HUES64 (cell line): ENCODE results near the gene POU2F3.

Source experiments
- H3K27ac ChIP-seq: 2 replicates; pipeline ENCODE4 v1.7.0; 2013; ENCODE audit warnings: low read depth, low read length, inconsistent platforms
- H3K27me3 ChIP-seq: 2 replicates; pipeline ENCODE4 v1.6.1; 2013; ENCODE audit warnings: mild to moderate bottlenecking, low read length; ENCODE audit not compliant: insufficient read depth
- H3K36me3 ChIP-seq: 2 replicates; pipeline ENCODE4 v1.6.1; 2013; ENCODE audit warnings: mild to moderate bottlenecking, low read length; ENCODE audit not compliant: insufficient read depth
- H3K4me1 ChIP-seq: 2 replicates; pipeline ENCODE4 v1.6.1; 2013; ENCODE audit warnings: mild to moderate bottlenecking, low read length, moderate library complexity; ENCODE audit not compliant: insufficient read depth
- H3K4me3 ChIP-seq: 2 replicates; pipeline ENCODE4 v1.5.1; 2013; ENCODE audit warnings: mild to moderate bottlenecking, low read length, moderate library complexity
- H3K9ac ChIP-seq: 2 replicates; pipeline ENCODE4 v1.6.1; 2013; ENCODE audit warnings: mild to moderate bottlenecking, low read depth, low read length
- H3K9me3 ChIP-seq: 2 replicates; pipeline ENCODE4 v1.6.1; 2013; ENCODE audit warnings: low read depth, low read length; ENCODE audit not compliant: insufficient read depth
- WGBS: fragments of 150-250, 120-280 bp; methylation state at CpG from one replicate; pipeline ENCODE4 v1.1.7; 2013; ENCODE audit warnings: missing lambda C conversion rate; 5-methylcytosine and 5-hydroxymethylcytosine counted together

POU2F3 gene

GRCh38 chr11:120256779-120257178 is 16.8 kb downstream of the POU2F3 start:
- Histone ChIP-seq H3K27me3 (peaks cover 9% of the 10 kb centered on the region), H3K4me3 (no peak overlapping the region), H3K9ac (no peak overlapping the region), H3K9me3 (no peaks in the 10 kb centered on the region), H3K4me1 (peaks cover 28% of the 10 kb centered on the region), H3K27ac (no peak overlapping the region), H3K36me3 (no peaks in the 10 kb centered on the region)
- 100% methylated on average over 1 of the region's 2 CpGs for WGBS

GRCh38 chr11:120257346-120257745 is 17.4 kb downstream of the POU2F3 start:
- 91% methylated on average over 9 of the region's 9 CpGs for WGBS
- Histone ChIP-seq H3K4me3 (no peak overlapping the region), H3K9ac (no peak overlapping the region), H3K27ac (no peak overlapping the region), H3K9me3 (no peaks in the 10 kb centered on the region), H3K27me3 (peaks cover 9% of the 10 kb centered on the region), H3K36me3 (no peaks in the 10 kb centered on the region), H3K4me1 (peaks cover 29% of the 10 kb centered on the region)

- no peaks in the 10 kb centered on the region for H3K36me3 ChIP-seq
- peaks cover 29% of the 10 kb centered on the region for H3K4me1 ChIP-seq
- no peak overlapping the region for H3K9ac ChIP-seq
- no peak overlapping the region for H3K4me3 ChIP-seq
- WGBS, result 89% methylated on average over 3 of the region's 3 CpGs
- no peaks in the 10 kb centered on the region for H3K9me3 ChIP-seq
- H3K27ac ChIP-seq, result no peak overlapping the region
- H3K27me3 ChIP-seq, result peaks cover 9% of the 10 kb centered on the region
These were observed 18.7 kb downstream of the POU2F3 start for GRCh38 chr11:120258661-120259060.

- 94% methylated on average over 3 of the region's 3 CpGs for WGBS
- Histone ChIP-seq H3K4me3 (no peak overlapping the region), H3K9ac (no peak overlapping the region), H3K9me3 (no peaks in the 10 kb centered on the region), H3K4me1 (peaks cover 27% of the 10 kb centered on the region), H3K27ac (no peak overlapping the region), H3K27me3 (peaks cover 9% of the 10 kb centered on the region), H3K36me3 (no peaks in the 10 kb centered on the region)
These were observed 19.3 kb downstream of the POU2F3 start for GRCh38 chr11:120259241-120259640.

- no peaks in the 10 kb centered on the region for H3K36me3 ChIP-seq
- H3K4me3 ChIP-seq, result no peak overlapping the region
- no peaks in the 10 kb centered on the region for H3K9me3 ChIP-seq
- no peak overlapping the region for H3K27ac ChIP-seq
- peaks cover 19% of the 10 kb centered on the region for H3K4me1 ChIP-seq
- H3K9ac ChIP-seq, result no peak overlapping the region
- peaks cover 9% of the 10 kb centered on the region for H3K27me3 ChIP-seq
- 77% methylated on average over 7 of the region's 7 CpGs for WGBS
These were observed 20.1 kb downstream of the POU2F3 start for GRCh38 chr11:120259988-120260565.

- peaks cover 20% of the 10 kb centered on the region for H3K4me1 ChIP-seq
- H3K27ac ChIP-seq, result no peak overlapping the region
- H3K9me3 ChIP-seq, result no peaks in the 10 kb centered on the region
- H3K4me3 ChIP-seq, result no peak overlapping the region
- H3K36me3 ChIP-seq, result no peaks in the 10 kb centered on the region
- peaks cover 7% of the 10 kb centered on the region for H3K27me3 ChIP-seq
- no peak overlapping the region for H3K9ac ChIP-seq
- 93% methylated on average over 7 of the region's 7 CpGs for WGBS
These were observed 20.7 kb downstream of the POU2F3 start for GRCh38 chr11:120260616-120261015.

GRCh38 chr11:120261321-120261720 is 21.4 kb downstream of the POU2F3 start:
- no peaks in the 10 kb centered on the region; the same call in 1 of the 2 replicates for H3K27me3 ChIP-seq
- no peak overlapping the region for H3K9ac ChIP-seq
- no peaks in the 10 kb centered on the region for H3K36me3 ChIP-seq
- H3K27ac ChIP-seq, result no peak overlapping the region
- H3K4me1 ChIP-seq, result peaks cover 17% of the 10 kb centered on the region
- no peaks in the 10 kb centered on the region for H3K9me3 ChIP-seq
- no peak overlapping the region for H3K4me3 ChIP-seq

GRCh38 chr11:120261931-120262330 is 22.0 kb downstream of the POU2F3 start:
- Histone ChIP-seq H3K4me3 (no peak overlapping the region), H3K9me3 (no peaks in the 10 kb centered on the region), H3K27ac (no peak overlapping the region), H3K4me1 (peaks cover 15% of the 10 kb centered on the region), H3K9ac (no peak overlapping the region), H3K36me3 (no peaks in the 10 kb centered on the region), H3K27me3 (no peaks in the 10 kb centered on the region; the same call in 1 of the 2 replicates)
- WGBS, result 96% methylated on average over 3 of the region's 3 CpGs

GRCh38 chr11:120267319-120267718 is 27.4 kb downstream of the POU2F3 start:
- WGBS, result 91% methylated on average over 2 of the region's 2 CpGs
- no peaks in the 10 kb centered on the region for H3K36me3 ChIP-seq

GRCh38 chr11:120268686-120269085 is 28.7 kb downstream of the POU2F3 start:
- WGBS, result 97% methylated on average over 5 of the region's 5 CpGs
- no peak overlapping the region for H3K9ac ChIP-seq
- H3K4me1 ChIP-seq, result peaks cover 8% of the 10 kb centered on the region
- H3K27ac ChIP-seq, result no peak overlapping the region
- no peaks in the 10 kb centered on the region for H3K27me3 ChIP-seq
- H3K9me3 ChIP-seq, result no peaks in the 10 kb centered on the region
- no peak overlapping the region for H3K4me3 ChIP-seq
- no peaks in the 10 kb centered on the region for H3K36me3 ChIP-seq

More at GRCh38 chr11:120267319-120267718, 27.4 kb downstream of the POU2F3 start:
- peaks cover 8% of the 10 kb centered on the region for H3K4me1 ChIP-seq
- no peaks in the 10 kb centered on the region for H3K9me3 ChIP-seq
- no peak overlapping the region for H3K9ac ChIP-seq
- H3K27ac ChIP-seq, result no peak overlapping the region
- H3K4me3 ChIP-seq, result no peak overlapping the region
- no peaks in the 10 kb centered on the region for H3K27me3 ChIP-seq

GRCh38 chr11:120270386-120270785 is 30.4 kb downstream of the POU2F3 start:
- H3K36me3 ChIP-seq, result no peaks in the 10 kb centered on the region
- H3K9ac ChIP-seq, result no peak overlapping the region
- no peak overlapping the region for H3K27ac ChIP-seq
- H3K27me3 ChIP-seq, result no peaks in the 10 kb centered on the region
- no peak overlapping the region for H3K4me3 ChIP-seq
- 95% methylated on average over 1 of the region's 1 CpG for WGBS
- no peaks in the 10 kb centered on the region for H3K9me3 ChIP-seq
- H3K4me1 ChIP-seq, result peaks cover 7% of the 10 kb centered on the region

GRCh38 chr11:120271672-120272071 is 31.7 kb downstream of the POU2F3 start:
- Histone ChIP-seq H3K4me1 (no peaks in the 10 kb centered on the region), H3K4me3 (no peak overlapping the region), H3K9ac (no peak overlapping the region), H3K27ac (no peak overlapping the region), H3K36me3 (no peaks in the 10 kb centered on the region), H3K9me3 (no peaks in the 10 kb centered on the region), H3K27me3 (no peaks in the 10 kb centered on the region)
- WGBS, result 97% methylated on average over 4 of the region's 5 CpGs
